Heart left ventricle (tissue), 13 donors: ENCODE measurements around the gene FABP6.

Experiments
- CTCF ChIP-seq, 12 donors: fragments of 200-600 bp; sonication (generic) in 4 of 12; IDR thresholded peaks; one replicate each; pipeline versions ENCODE4 v1.5.0 to v1.8.0; 2018 to 2022; ENCODE audit warnings: antibody characterized with exemption in 12 of 12, mild to moderate bottlenecking in 5 of 12
- POLR2A ChIP-seq, 2 donors: fragments of 450-650 bp; IDR thresholded peaks; one replicate each; pipeline ENCODE4 v1.6.1; 2017; ENCODE audit warnings: antibody characterized with exemption in 2 of 2, mild to moderate bottlenecking in 2 of 2, moderate library complexity in 2 of 2
- donor health status: ischemic (EF 13 %, LVEDD 7.1; RV severe dilation, severe dysfunction).
- donor health status: DM: no; HTN: yes; CAD: no.
- donor health status: DM: no; HTN: no; CAD: no.
- donor health status: ischemic (EF 25% LVEDD 6.9; RV normal size, moderate dysfunction).
- donor health status: ischemic (EF 25% LVEDD 5.7; RV mildly dilated, moderate dysfunction).
- donor health status: ischemic (EF 35%, LVEDD 5.7; RV mildly dilated, moderate dysfunction).
- donor health status: nonischemic (EF 11% LVEDD 7.7; RV severe dilation, severe dysfunction).
- donor health status: DM: yes; HTN: yes; CAD: no.
- donor health status: PGD.
- donor health status: ischemic (EF 29% LVEDD 5.4; RV normal size, mild dysfunction).
- donor health status: nonischemic (EF 23%, LVEDD 6.1; RV moderate dilation, normal function).

GRCh38 chr5:160266752-160267345 is 37.5 kb downstream of the FABP6 start:
- TF ChIP-seq CTCF (IDR thresholded peaks at IDR 0.05) (no peak), POLR2A (IDR thresholded peaks at IDR 0.05) (no peak)
